ENCODE results near the gene SLIT3. TPM values are rescaled to one million over a fixed set of nuclear protein-coding genes. Genes with fewer than 3 reads are reported as not detected.
A peak's percentile ranks its signal among the peaks of the same experiment; 100 is the strongest.

SLIT3 gene
- polyA plus RNA-seq, 1 of the 3 experiments (the other 2 are of a cell fraction), result 119 TPM

DNA sequence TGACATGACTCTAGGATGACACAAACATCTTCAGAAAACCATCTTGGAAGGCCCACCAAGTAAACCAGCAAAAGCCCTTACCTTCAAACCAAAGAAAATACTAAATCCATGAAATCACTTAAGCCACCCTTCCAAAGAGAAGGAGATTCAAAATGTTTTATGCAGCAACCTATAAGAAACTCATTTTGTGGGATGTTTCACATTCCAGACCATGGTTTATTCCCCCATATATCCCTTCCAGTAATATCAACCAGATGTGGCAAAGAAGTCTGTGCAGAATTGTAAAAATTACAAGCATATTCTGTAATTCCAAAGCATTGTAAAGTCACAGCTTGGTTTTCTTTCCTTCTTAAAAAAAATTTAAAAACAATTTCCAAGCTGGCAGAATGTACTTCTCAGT is 117.4 kb downstream of the SLIT3 start:
- no peak for DNase-seq
- peaks cover 12% of the 10 kb centered on the region for H3F3A ChIP-seq (replicated peaks; ENCODE audit: insufficient read depth)
- no peak overlapping the region for H3K4me3 ChIP-seq (ENCODE audit: low read depth in 2 of 2, low read length in 1 of 2)
- H3K4me1 ChIP-seq (ENCODE audit: control insufficient read depth in 1 of 2, insufficient read depth in 2 of 2, low read depth in 1 of 2, low read length in 1 of 2), result peaks cover 4 to 21% of the 10 kb centered on the region in 2 experiments; a peak in 3 of 4 replicates
- H3K9me2 ChIP-seq, result no peaks in the 10 kb centered on the region
- H3K36me3 ChIP-seq (replicated peaks in 1 of 2; ENCODE audit: control insufficient read depth in 1 of 2, insufficient read depth in 2 of 2, low read length in 1 of 2), result no peaks in the 10 kb centered on the region
- H3K27ac ChIP-seq (ENCODE audit: low read depth in 2 of 2, low read length in 1 of 2), result peak overlapping the region; percentile 70 to 87
- H3K4me2 ChIP-seq, result peak overlapping the region; percentile 25; the same call in 1 of the 2 replicates
- H4K20me1 ChIP-seq (ENCODE audit: insufficient read depth), result no peaks in the 10 kb centered on the region
- H3K79me2 ChIP-seq (ENCODE audit: insufficient read depth), result peaks cover 12% of the 10 kb centered on the region
- H3K9ac ChIP-seq, result no peak overlapping the region
- ChIA-PET CTCF (interaction anchor here (0.9 to 1.7 kb wide), 2 partner anchors 9 to 35 kb away, joined by 3 read pairs; no protein-coding TSS in a partner anchor), POLR2A (no interaction called here)
- no peak overlapping the region for H2AFZ ChIP-seq (ENCODE audit: low read depth)
- no peaks in the 10 kb centered on the region for H3K9me3 ChIP-seq
- no peaks in the 10 kb centered on the region for H3K27me3 ChIP-seq (ENCODE audit: insufficient read depth)
- TF ChIP-seq TAF1 (IDR thresholded peaks at IDR 0.05; ENCODE audit: borderline replicate concordance, low read depth, low read length) (no peak), CHD2 (IDR thresholded peaks at IDR 0.05; ENCODE audit: low read length, partially characterized antibody) (no peak), NFIC (IDR thresholded peaks at IDR 0.05; ENCODE audit: borderline replicate concordance) (peak; percentile 39; the same call in 1 of the 2 replicates), YY1 (IDR thresholded peaks at IDR 0.05; ENCODE audit: low read depth) (no peak), EZH2phosphoT487 (IDR thresholded peaks at IDR 0.05; ENCODE audit: borderline replicate concordance, low read depth) (no peak), TEAD4 (IDR thresholded peaks at IDR 0.05; ENCODE audit: borderline replicate concordance, insufficient read depth) (peak; percentile 84), JUND (IDR thresholded peaks at IDR 0.05) (peak; percentile 47), RAD21 (IDR thresholded peaks at IDR 0.05; ENCODE audit: low read length) (no peak), EP300 (IDR thresholded peaks at IDR 0.05; ENCODE audit: borderline replicate concordance in 1 of 2, low read depth in 1 of 2, low read length in 1 of 2) (peak in 1 of 2 experiments; percentile 78; a peak in 2 of 4 replicates), RCOR1 (IDR thresholded peaks at IDR 0.05; ENCODE audit: low read length) (no peak), SIN3A (IDR thresholded peaks at IDR 0.05; ENCODE audit: borderline replicate concordance, low read depth, low read length) (no peak), GATA2 (CRISPR knock-in tag; IDR thresholded peaks at IDR 0.05) (no peak), ELF1 (IDR thresholded peaks at IDR 0.05) (no peak), FOSL2 (IDR thresholded peaks at IDR 0.05; ENCODE audit: borderline replicate concordance, low read depth) (0 out of 2 replicates have a peak, but pooled peaks have one; percentile 22), NRF1 (IDR thresholded peaks at IDR 0.05; ENCODE audit: low read depth, low read length) (no peak), RFX5 (IDR thresholded peaks at IDR 0.05; ENCODE audit: low read length) (no peak), TCF12 (IDR thresholded peaks at IDR 0.05) (peak; percentile 97), MXI1 (IDR thresholded peaks at IDR 0.05; ENCODE audit: low read depth, low read length) (no peak), RXRA (IDR thresholded peaks at IDR 0.05; ENCODE audit: borderline replicate concordance, low read depth) (no peak), POLR2AphosphoS5 (IDR thresholded peaks at IDR 0.05; ENCODE audit: low read depth, low read length) (peak; percentile 61; the same call in 1 of the 2 replicates), FOXJ3 (CRISPR knock-in tag; IDR thresholded peaks at IDR 0.05) (no peak), SMC3 (IDR thresholded peaks at IDR 0.05; ENCODE audit: low read depth, low read length) (no peak), GABPA (IDR thresholded peaks at IDR 0.05; ENCODE audit: low read depth) (no peak), MEF2A (IDR thresholded peaks at IDR 0.05; ENCODE audit: borderline replicate concordance, low read depth) (0 out of 2 replicates have a peak, but pooled peaks have one; percentile 38), FOXM1 (IDR thresholded peaks at IDR 0.05; ENCODE audit: low read depth) (no peak)
- TF ChIP-seq, protein P1, sequence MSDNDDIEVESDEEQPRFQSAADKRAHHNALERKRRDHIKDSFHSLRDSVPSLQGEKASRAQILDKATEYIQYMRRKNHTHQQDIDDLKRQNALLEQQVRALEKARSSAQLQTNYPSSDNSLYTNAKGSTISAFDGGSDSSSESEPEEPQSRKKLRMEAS (IDR thresholded peaks at IDR 0.05; ENCODE audit: low read depth), result no peak
- TF ChIP-seq, protein P2, sequence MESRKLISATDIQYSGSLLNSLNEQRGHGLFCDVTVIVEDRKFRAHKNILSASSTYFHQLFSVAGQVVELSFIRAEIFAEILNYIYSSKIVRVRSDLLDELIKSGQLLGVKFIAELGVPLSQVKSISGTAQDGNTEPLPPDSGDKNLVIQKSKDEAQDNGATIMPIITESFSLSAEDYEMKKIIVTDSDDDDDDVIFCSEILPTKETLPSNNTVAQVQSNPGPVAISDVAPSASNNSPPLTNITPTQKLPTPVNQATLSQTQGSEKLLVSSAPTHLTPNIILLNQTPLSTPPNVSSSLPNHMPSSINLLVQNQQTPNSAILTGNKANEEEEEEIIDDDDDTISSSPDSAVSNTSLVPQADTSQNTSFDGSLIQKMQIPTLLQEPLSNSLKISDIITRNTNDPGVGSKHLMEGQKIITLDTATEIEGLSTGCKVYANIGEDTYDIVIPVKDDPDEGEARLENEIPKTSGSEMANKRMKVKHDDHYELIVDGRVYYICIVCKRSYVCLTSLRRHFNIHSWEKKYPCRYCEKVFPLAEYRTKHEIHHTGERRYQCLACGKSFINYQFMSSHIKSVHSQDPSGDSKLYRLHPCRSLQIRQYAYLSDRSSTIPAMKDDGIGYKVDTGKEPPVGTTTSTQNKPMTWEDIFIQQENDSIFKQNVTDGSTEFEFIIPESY (IDR thresholded peaks at IDR 0.05; ENCODE audit: borderline replicate concordance, low read depth), result no peak
- TF ChIP-seq, protein P3, sequence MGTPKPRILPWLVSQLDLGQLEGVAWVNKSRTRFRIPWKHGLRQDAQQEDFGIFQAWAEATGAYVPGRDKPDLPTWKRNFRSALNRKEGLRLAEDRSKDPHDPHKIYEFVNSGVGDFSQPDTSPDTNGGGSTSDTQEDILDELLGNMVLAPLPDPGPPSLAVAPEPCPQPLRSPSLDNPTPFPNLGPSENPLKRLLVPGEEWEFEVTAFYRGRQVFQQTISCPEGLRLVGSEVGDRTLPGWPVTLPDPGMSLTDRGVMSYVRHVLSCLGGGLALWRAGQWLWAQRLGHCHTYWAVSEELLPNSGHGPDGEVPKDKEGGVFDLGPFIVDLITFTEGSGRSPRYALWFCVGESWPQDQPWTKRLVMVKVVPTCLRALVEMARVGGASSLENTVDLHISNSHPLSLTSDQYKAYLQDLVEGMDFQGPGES (IDR thresholded peaks at IDR 0.05; ENCODE audit: low read depth, low read length), result no peak
- TF ChIP-seq, protein P4, sequence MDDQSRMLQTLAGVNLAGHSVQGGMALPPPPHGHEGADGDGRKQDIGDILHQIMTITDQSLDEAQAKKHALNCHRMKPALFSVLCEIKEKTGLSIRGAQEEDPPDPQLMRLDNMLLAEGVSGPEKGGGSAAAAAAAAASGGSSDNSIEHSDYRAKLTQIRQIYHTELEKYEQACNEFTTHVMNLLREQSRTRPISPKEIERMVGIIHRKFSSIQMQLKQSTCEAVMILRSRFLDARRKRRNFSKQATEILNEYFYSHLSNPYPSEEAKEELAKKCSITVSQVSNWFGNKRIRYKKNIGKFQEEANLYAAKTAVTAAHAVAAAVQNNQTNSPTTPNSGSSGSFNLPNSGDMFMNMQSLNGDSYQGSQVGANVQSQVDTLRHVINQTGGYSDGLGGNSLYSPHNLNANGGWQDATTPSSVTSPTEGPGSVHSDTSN (IDR thresholded peaks at IDR 0.05), result peak; percentile 72
- TF ChIP-seq, protein P5, sequence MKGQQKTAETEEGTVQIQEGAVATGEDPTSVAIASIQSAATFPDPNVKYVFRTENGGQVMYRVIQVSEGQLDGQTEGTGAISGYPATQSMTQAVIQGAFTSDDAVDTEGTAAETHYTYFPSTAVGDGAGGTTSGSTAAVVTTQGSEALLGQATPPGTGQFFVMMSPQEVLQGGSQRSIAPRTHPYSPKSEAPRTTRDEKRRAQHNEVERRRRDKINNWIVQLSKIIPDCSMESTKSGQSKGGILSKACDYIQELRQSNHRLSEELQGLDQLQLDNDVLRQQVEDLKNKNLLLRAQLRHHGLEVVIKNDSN (IDR thresholded peaks at IDR 0.05; ENCODE audit: borderline replicate concordance, low read depth), result no peak

Measured in SK-N-SH (cell line).